Measurements from ENCODE around the gene RAB31. TPM values are rescaled to one million over a fixed set of nuclear protein-coding genes. Genes with fewer than 3 reads are reported as not detected.
A peak's percentile ranks its signal among the peaks of the same experiment; 100 is the strongest.

RAB31 gene
- total and polyA plus RNA-seq, 2 of the 13 experiments (the other 11 are each of a cell fraction or from before 2014, with no cell fraction given), result 1.1 to 1.7 TPM

- TF ChIP-seq, protein P1, sequence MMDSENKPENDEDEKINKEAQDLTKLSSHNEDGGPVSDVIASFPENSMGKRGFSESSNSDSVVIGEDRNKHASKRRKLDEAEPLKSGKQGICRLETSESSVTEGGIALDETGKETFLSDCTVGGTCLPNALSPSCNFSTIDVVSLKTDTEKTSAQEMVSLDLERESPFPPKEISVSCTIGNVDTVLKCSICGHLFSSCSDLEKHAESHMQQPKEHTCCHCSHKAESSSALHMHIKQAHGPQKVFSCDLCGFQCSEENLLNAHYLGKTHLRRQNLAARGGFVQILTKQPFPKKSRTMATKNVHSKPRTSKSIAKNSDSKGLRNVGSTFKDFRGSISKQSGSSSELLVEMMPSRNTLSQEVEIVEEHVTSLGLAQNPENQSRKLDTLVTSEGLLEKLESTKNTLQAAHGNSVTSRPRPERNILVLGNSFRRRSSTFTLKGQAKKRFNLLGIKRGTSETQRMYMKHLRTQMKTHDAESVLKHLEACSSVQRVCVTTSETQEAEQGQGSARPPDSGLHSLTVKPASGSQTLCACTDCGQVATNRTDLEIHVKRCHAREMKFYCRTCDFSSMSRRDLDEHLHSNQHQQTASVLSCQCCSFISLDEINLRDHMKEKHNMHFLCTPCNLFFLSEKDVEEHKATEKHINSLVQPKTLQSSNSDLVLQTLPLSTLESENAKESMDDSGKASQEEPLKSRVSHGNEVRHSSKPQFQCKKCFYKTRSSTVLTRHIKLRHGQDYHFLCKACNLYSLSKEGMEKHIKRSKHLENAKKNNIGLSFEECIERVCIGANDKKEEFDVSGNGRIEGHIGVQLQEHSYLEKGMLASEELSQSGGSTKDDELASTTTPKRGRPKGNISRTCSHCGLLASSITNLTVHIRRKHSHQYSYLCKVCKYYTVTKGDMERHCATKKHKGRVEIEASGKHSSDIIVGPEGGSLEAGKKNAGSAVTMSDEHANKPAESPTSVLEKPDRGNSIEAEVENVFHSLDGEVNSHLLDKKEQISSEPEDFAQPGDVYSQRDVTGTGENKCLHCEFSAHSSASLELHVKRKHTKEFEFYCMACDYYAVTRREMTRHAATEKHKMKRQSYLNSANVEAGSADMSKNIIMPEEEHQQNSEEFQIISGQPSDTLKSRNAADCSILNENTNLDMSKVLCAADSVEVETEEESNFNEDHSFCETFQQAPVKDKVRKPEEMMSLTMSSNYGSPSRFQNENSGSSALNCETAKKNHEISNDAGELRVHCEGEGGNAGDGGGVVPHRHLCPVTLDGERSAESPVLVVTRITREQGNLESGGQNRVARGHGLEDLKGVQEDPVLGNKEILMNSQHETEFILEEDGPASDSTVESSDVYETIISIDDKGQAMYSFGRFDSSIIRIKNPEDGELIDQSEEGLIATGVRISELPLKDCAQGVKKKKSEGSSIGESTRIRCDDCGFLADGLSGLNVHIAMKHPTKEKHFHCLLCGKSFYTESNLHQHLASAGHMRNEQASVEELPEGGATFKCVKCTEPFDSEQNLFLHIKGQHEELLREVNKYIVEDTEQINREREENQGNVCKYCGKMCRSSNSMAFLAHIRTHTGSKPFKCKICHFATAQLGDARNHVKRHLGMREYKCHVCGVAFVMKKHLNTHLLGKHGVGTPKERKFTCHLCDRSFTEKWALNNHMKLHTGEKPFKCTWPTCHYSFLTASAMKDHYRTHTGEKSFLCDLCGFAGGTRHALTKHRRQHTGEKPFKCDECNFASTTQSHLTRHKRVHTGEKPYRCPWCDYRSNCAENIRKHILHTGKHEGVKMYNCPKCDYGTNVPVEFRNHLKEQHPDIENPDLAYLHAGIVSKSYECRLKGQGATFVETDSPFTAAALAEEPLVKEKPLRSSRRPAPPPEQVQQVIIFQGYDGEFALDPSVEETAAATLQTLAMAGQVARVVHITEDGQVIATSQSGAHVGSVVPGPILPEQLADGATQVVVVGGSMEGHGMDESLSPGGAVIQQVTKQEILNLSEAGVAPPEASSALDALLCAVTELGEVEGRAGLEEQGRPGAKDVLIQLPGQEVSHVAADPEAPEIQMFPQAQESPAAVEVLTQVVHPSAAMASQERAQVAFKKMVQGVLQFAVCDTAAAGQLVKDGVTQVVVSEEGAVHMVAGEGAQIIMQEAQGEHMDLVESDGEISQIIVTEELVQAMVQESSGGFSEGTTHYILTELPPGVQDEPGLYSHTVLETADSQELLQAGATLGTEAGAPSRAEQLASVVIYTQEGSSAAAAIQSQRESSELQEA (CRISPR knock-in tag; IDR thresholded peaks at IDR 0.05; ENCODE audit: not compliant biosample characterization), result no peak
- TF ChIP-seq MTF1 (CRISPR knock-in tag; IDR thresholded peaks at IDR 0.05) (no peak), MIER3 (CRISPR knock-in tag; IDR thresholded peaks at IDR 0.05; ENCODE audit: borderline replicate concordance) (peak; percentile 79; the same call in 1 of the 2 replicates), SOX5 (CRISPR knock-in tag; IDR thresholded peaks at IDR 0.05; ENCODE audit: borderline replicate concordance) (peak; percentile 62; the same call in 1 of the 2 replicates), JUN (CRISPR knock-in tag; IDR thresholded peaks at IDR 0.05) (peak; percentile 87), ZNF614 (CRISPR knock-in tag; IDR thresholded peaks at IDR 0.05; ENCODE audit: borderline replicate concordance) (peak; percentile 83), ZNF430 (CRISPR knock-in tag; IDR thresholded peaks at IDR 0.05) (no peak), ZNF777 (CRISPR knock-in tag; IDR thresholded peaks at IDR 0.05) (no peak), MAFG (CRISPR knock-in tag; IDR thresholded peaks at IDR 0.05) (peak; percentile 88), MEF2D (CRISPR knock-in tag; IDR thresholded peaks at IDR 0.05) (peak; percentile 70; the same call in 1 of the 2 replicates), ZNF546 (CRISPR knock-in tag; conservative IDR thresholded peaks at IDR 0.05) (no peak), ZNF720 (CRISPR knock-in tag; IDR thresholded peaks at IDR 0.05) (no peak), ZSCAN29 (CRISPR knock-in tag; conservative IDR thresholded peaks at IDR 0.05) (0 out of 2 replicates have a peak, but pooled peaks have one; percentile 38), MTA3 (CRISPR knock-in tag; IDR thresholded peaks at IDR 0.05) (no peak), ZMAT3 (CRISPR knock-in tag; conservative IDR thresholded peaks at IDR 0.05) (no peak), ZNF276 (CRISPR knock-in tag; IDR thresholded peaks at IDR 0.05; ENCODE audit: low read depth) (no peak), IKZF1 (IDR thresholded peaks at IDR 0.05) (no peak), ZFP36 (IDR thresholded peaks at IDR 0.05; ENCODE audit: borderline replicate concordance, low read depth, low read length, partially characterized antibody) (no peak), SP1 (IDR thresholded peaks at IDR 0.05) (no peak), SP1 (CRISPR knock-in tag; IDR thresholded peaks at IDR 0.05) (no peak; the same call in 1 of the 2 replicates)
Observed at GRCh38 chr18:9869715-9870430, 161.8 kb downstream of the RAB31 start (continued).
